GM13977 (cell line): ENCODE data around the gene ASIC2.

ENCODE experiments used
- DNase-seq: peaks from one replicate; pipeline ENCODE4 v3.0.0; 2012; ENCODE audit warnings: low spot score
- CTCF ChIP-seq: IDR thresholded peaks from 2 replicates; pipeline ENCODE4 v1.5.1; 2012; ENCODE audit warnings: mild to moderate bottlenecking, control low read depth; ENCODE audit not compliant: insufficient read depth; ENCODE audit errors: extremely low read depth, missing control alignments
- in situ Hi-C: fragments of 300-500 bp; cut with MboI; formaldehyde crosslinking; loops from one replicate; pipeline ENCODE4 v1.12.0; 2022; ENCODE audit warnings: low sequenced_read_pairs, low pct_unique_long_range_greater_than_20kb, mixed read lengths, inconsistent platforms; ENCODE audit not compliant: unreplicated experiment

The ASIC2 gene

GRCh38 chr17:33205552-33205951, 87.5 kb downstream of the ASIC2 start:
- in situ Hi-C loops, result no loop called here
- no peak for TF ChIP-seq CTCF
- DNase-seq, result no peak

- TF ChIP-seq CTCF, result no peak
- no peak for DNase-seq
- in situ Hi-C loops, result no loop called here
Observed at GRCh38 chr17:33204701-33205100, 88.4 kb downstream of the ASIC2 start.

GRCh38 chr17:33204156-33204555, 88.9 kb downstream of the ASIC2 start:
- DNase-seq, result no peak
- no peak for TF ChIP-seq CTCF
- in situ Hi-C loops, result no loop called here

DNA sequence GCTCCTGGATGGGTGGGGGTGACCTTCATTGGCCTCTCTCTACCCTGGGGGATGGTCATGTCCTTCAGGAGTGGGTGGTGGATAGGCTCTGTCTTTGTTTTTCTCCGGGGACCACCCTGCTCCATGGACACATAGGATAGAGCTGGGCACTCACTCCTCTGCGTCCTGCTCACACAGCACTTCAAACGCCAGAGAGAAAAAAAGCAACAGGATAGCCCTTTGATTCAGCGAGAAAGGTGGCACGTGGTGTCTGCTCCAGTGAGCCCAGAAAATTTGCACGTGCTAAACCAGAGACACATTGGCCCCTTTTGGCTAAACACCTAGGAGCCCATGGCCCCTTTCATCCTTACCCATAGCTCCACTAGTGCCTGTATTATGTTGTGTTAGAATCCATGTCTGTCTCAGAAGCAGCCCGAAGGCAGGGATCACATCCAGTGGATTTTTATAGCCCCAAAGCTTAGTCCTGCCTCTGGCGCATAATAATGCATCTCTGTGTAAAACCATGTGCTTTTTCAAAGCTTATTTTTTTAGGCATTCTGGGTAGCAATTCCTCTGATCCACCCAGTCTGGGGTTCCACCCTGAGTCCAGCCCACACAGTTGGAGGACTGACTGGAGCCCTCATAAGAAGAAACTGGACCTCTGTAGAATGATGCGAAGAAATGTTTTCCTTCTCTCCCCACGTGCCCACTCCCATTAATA, 90.1 kb downstream of the ASIC2 start:
- in situ Hi-C loops, result no loop called here
- DNase-seq, result no peak
- TF ChIP-seq CTCF, result no peak

GRCh38 chr17:33202021-33202420, 91.1 kb downstream of the ASIC2 start:
- in situ Hi-C loops, result no loop called here
- TF ChIP-seq CTCF, result no peak

DNA sequence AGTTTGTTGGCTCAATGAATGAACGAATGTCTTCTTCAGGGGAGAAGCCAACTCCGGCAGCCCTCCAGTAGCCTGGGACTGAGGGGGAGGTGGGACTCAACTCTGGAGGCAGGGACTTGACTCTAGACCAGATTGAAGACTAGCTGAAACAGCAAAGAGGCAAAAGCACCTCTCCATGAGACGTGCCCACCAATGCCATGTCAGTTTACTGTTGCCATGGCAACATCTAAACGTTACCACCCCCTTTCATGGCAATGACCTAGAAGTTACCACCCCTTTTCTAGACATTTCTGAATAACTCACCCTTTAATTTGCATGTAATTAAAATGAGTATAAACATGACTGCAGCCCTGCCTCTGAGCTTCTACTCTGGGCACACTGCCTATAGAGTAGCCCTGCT, 91.8 kb downstream of the ASIC2 start:
- TF ChIP-seq CTCF, result no peak
- in situ Hi-C loops, result no loop called here

More at GRCh38 chr17:33202021-33202420, 91.1 kb downstream of the ASIC2 start:
- no peak for DNase-seq

More for the DNA sequence above, 91.8 kb downstream of the ASIC2 start:
- DNase-seq, result no peak
